HG02870 (cell line): ENCODE data around the gene LRRC46.

Source experiments
- ATAC-seq: cut with Tn5 transposase; IDR thresholded peaks from one replicate; pipeline ENCODE4 v1.9.1; 2021; ENCODE audit warnings: mild to moderate bottlenecking, moderate library complexity; ENCODE audit not compliant: unreplicated experiment

Gene LRRC46

GRCh38 chr17:47829870-47830269, 1.6 kb upstream of the LRRC46 start:
- ATAC-seq = no peak

- ATAC-seq = no peak
Observed at GRCh38 chr17:47830396-47831002, 971 bp upstream of the LRRC46 start.

GRCh38 chr17:47831934-47832327, 461 bp downstream of the LRRC46 start:
- ATAC-seq = no peak

- ATAC-seq = no peak
Observed at GRCh38 chr17:47834756-47835155, 3.3 kb downstream of the LRRC46 start.

- ATAC-seq = no peak
Observed at GRCh38 chr17:47836601-47837000, 5.1 kb downstream of the LRRC46 start.

- no peak for ATAC-seq
Observed at GRCh38 chr17:47837401-47838039, 6.0 kb downstream of the LRRC46 start.

- ATAC-seq = no peak
Observed at GRCh38 chr17:47838636-47839035, 7.2 kb downstream of the LRRC46 start.

- no peak for ATAC-seq
Observed at GRCh38 chr17:47839071-47839470, 7.6 kb downstream of the LRRC46 start.

- no peak for ATAC-seq
Observed at GRCh38 chr17:47840001-47840741, 8.7 kb downstream of the LRRC46 start.

- ATAC-seq = peak; percentile 80
Observed at GRCh38 chr17:47840742-47841487, 9.4 kb downstream of the LRRC46 start, which contains the start of gene SCRN2. Gene SCRN2 (minus strand): TSS chr17:47841273. CDS start chr17:47840843, 430 bp downstream.

GRCh38 chr17:47841488-47842291, 10.2 kb downstream of the LRRC46 start:
- no peak for ATAC-seq

- no peak for ATAC-seq
Observed at GRCh38 chr17:47843391-47843730, 11.9 kb downstream of the LRRC46 start.

GRCh38 chr17:47844227-47844626, 12.8 kb downstream of the LRRC46 start:
- ATAC-seq = no peak

- ATAC-seq = no peak
Observed at GRCh38 chr17:47844814-47845715, 13.6 kb downstream of the LRRC46 start.

GRCh38 chr17:47845716-47846075, 14.2 kb downstream of the LRRC46 start:
- ATAC-seq = no peak

- ATAC-seq = no peak
Observed at GRCh38 chr17:47846716-47847340, 15.4 kb downstream of the LRRC46 start.

GRCh38 chr17:47847341-47848197, 16.1 kb downstream of the LRRC46 start:
- ATAC-seq = no peak

- no peak for ATAC-seq
Observed at GRCh38 chr17:47848198-47848513, 16.7 kb downstream of the LRRC46 start.

- ATAC-seq = no peak
Observed at GRCh38 chr17:47850373-47850691, 18.9 kb downstream of the LRRC46 start.
